Measurements from ENCODE around the gene SLC29A4.
"Not testable (repeated sequence)": the region's sequence is repeated elsewhere in the genome, so short reads cannot be mapped to it uniquely, and the experiment has no call there.

SLC29A4 gene

DNA sequence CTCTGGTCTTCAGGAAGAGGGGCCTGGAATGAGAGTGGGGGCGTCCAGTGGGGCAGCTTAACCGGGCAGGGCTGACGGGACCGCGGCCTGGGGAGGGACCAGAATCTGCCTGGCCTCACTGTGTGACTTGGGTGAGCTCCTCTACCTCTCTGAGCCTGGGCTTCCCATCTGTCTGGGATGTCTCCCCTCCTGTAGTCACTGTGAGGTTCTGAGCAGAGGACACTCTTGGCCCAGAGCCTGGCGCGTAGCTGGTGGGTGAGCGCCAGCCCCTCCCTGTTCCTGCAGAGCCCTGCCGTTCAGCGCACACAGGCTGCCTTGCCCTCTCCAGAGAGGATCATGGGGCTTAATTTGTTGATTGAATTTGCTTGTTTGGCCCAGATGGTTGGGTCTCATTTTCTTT is 7.2 kb upstream of the SLC29A4 start:
- peak; percentile 52 for DNase-seq

DNA sequence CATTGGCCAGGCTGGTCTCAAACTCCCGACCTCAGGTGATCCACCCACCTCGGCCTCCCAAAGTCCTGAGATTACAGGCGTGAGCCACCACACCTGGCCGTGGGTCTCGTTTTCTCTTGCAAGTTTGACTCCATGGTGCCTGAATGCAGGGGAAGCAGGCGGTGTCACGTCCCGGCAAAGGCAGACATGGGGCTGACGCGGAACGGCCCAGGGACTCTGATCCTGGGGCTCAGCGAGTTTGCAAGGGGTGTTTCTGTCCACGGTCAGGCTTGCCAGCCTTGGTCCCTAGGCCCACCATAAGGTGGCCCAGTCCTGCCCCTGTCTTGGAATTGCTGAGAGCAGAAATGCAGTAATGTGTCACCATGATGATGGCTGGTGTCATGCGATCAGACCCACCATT is 6.6 kb upstream of the SLC29A4 start:
- DNase-seq, result not testable (repeated sequence)

DNA sequence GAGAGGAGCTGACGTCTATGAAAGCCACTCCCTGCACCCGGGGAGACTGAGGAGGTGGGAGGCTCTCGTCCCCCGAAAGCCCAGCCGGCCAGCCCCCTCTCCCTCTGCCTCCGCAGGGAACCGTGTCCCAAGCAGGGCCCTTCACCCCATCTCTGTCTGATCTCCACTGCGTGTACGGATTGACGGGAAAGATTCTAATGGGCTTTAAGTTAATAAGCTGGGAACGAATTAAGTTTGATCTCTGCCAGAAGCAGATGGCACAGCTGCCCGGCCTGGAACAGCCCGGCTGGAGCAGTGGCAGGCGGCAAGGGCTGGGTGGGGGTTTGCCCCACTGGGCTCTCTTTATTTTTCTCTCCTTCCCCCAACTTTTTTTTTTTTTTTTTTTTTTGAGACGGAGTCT is 6.1 kb upstream of the SLC29A4 start:
- DNase-seq, result no peak

DNA sequence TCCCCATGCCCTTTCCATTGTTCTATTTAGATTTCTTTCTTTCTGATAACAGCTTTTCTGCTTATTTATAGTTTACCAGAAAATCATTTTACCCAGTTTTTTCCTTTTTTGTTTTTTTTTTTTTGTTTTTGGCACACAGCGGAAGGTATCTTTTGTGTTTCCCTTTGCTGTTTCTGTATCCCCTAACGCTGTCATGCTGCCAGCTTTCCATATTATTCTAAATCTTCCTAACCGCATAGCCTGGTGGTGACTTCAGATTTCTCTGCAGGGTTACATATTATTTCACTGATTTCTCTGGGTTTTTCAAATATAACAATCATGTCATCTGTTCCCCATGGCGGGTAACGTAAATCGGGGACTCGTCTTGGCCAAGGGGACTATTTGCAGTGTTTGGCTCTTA is 4.0 kb upstream of the SLC29A4 start:
- DNase-seq, result no peak

DNA sequence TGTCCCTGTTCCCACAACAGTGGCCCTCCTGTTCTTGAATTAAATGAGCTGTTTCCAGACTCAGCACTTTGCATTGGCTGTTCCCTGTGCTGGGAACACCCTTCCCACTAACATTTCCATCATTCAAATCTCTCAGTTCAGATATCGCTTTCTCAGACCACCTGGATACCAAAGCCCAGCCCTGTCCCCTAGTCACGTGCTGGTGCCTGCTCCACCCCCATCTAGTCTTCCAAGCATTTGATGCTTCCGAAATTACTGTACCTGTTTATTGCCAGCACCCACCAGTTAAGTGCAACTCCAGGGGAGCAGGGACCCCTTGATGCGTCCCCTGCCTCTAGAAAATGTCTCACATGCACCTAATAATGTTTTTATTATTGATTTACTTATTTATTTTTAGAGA is 3.0 kb upstream of the SLC29A4 start:
- no peak for DNase-seq

DNA sequence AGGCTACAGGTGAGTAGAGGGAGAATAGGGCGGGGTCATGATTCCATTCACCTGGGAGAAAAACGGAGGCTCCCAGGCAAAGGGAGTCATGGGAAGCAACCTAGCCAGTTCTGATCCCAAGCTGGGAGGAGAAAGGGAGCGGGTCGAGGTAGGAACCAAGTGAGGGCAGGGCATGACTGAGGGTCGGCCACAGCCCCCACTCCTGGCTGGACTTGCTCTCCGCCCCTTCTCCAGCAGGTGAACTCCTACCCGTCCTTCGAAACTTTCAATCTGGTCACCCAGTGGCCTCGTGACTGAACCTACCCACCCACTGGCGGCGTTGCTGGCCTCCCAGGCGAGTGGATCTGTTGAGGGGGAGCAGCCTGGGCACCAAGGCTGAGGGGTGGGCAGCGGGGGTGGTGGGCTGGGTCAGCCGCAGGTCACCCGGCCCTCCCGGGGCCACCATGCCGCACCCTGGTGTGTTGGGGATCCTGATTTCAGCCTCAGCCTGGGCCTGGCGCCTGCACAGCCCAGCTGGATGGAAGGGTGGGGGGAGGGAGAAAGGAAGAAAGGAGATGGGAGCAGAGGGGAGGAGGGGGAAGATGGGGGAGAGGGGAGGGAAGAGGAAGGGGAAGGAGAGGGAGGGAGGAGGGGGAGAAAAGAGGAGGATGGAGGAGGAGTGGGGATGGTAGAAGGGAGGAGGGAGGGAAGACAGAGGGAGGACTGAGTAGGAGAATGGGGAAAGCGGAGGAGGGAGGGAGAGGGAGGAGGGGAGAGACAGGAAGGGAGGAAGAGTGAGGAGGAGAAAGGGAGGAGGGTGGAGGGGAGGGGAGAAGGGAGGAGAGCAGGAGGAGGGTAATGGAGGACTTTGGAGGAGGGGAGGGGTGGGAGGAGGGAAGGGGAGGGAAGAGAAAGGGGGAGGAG is 894 bp upstream of the SLC29A4 start:
- peak; percentile 60 for DNase-seq

DNA sequence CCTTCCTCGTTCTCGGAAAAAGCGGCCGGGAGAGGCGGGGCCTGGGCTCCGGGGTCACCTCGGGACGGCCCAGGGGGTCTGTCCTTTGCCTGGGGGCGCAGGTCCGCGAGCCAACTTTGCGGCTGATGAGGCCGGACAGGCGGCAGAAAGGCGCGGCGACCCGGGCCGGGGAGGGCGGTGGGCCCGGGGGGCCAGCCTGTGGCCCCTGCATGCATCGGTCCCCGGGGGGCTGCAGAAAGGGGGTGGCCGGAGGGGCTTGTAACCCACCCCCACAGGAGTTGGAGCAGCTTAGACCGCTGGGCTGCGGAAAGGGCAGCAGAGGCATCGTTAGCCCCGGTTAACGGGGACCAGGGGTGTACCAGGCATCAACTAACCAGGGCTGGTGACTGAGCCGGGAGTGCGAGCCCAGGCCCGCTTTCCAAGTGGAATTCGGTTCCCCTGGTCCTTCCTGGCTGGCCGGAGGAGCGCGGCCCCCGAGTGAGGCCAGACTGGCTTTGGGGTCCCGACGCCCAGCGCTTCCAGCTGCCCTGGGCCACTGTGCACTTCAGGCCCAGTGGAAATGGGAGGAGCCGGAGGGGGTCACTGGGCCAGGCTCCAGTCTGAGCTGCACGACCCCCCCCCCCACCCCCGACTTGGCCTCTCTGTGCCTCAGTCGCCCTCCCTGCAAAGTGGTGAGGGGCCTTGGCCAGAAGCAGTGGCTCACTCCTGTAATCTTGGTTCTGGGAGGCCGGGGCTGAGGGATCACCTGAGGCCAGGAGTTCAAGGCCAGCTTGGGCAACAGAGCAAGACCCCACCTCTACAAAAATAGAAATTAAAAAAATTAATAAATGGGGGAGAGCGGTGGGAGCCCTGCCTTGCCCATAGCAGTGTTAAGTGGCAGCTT is 919 bp downstream of the SLC29A4 start:
- no peak for DNase-seq

DNA sequence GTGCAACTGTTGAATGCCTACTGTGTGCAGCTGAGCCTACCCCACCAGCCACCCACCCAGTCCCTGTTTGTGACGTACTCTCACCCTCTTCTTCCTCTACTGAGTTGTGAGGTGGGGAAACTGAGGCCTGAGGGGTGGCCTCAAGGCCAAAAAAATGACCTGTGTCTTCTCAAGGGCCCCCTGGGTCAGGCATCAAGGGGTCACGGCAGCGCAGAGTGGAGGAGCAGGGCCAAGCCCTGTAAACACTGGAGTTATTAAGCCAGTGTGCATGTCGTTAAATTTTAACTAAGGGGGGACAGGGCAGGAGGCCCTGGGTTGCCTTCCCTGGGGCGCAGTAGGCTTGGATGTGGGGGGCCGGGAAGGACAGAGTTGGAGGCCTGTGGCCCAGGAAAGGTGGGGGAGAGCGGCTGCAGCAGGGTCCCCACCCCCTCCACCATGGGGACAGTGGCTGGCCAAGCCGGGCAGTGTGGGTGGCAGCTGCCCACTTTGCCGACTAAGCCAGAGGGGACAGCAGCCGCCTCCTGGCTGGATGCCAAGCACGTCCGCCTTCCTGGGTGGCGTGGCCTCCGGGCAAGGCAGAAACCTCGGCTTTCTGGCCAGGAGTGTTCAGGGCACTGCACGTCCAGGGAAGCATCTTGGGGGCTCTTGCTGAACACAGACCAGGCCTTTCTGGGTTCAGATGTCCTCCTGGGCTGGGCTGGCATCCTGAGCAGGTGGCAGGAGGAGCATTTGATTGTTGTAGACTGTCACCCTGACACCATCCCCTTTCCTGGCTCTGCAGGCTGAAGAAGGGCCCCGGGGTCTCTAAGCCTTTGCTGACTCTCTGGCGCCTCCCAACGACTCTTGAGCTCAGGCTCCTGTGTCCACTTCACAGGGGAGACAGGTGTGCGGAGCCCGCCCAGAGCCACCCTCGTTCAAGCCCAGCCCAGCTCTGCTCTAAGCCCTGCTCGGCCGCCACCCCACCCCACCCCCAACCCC is 1.9 kb downstream of the SLC29A4 start:
- DNase-seq, result peak; percentile 87

DNA sequence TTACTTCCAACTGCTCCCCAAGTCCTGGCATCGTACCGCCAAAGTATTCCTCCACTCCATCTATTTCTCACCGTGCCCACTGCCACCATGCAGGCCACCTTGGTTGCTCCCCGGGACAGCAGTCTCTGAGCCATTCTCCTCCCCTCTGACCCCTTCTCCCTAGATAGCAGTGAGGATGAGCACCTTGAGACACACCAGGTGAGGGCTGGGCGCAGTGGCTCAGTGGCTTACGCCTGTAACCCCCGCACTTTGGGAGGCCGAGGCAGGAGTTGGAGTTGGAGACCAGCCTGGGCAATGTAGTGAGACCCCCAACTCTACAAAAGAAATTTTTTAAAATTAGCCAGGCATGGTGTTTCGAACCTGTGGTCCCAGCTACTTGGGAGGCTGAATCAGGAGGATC is 4.2 kb downstream of the SLC29A4 start:
- DNase-seq, result no peak

DNA sequence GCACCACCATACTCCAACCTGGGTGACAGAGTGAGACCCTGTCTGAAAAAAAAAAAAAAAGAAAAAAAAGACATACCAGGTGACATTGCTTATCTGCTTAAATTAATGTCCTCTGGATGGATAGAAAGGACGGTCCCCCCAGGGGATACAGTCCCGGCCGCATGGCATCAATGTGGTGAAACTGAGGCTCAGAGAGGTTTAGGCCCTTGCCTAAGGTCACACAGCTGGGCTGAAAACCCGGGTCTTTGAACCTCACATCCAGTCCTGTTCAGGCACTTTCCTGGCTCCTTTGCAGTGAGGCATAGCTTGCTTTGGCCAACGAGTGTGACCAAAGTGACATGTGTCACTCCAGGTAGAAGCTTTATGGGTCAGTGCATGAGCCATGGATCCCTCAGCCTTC is 4.6 kb downstream of the SLC29A4 start:
- not testable (repeated sequence) for DNase-seq

DNA sequence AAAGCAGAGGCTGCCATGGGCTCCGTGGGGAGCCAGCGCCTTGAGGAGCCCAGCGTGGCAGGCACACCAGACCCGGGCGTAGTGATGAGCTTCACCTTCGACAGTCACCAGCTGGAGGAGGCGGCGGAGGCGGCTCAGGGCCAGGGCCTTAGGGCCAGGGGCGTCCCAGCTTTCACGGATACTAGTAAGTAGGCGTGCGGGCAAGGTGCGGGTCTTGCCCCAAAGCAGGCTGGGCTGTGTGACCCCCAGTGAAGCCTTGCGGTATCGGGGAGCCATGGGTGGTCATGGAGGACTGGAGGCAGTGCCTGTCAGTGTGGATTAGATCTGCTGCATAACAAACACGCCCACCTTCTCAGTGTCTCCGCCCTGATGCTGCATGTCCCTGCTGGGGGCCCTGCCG is 5.1 kb downstream of the SLC29A4 start:
- DNase-seq, result no peak

DNA sequence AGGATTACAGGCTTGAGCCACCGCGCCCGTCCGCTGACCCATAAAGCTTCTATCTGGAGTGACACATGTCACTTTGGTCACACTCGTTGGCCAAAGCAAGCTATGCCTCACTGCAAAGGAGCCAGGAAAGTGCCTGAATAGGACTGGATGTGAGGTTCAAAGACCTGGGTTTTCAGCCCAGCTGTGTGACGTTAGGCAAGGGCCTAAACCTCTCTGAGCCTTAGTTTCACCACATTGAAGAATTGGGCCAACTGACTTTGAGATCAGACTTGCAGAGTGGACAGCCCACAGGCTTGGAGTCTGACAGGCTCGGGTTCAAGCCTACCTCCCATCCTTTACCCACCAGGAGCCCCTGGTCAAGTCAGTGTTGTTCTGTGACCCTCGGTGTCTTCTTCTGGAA is 5.8 kb downstream of the SLC29A4 start:
- not testable (repeated sequence) for DNase-seq

DNA sequence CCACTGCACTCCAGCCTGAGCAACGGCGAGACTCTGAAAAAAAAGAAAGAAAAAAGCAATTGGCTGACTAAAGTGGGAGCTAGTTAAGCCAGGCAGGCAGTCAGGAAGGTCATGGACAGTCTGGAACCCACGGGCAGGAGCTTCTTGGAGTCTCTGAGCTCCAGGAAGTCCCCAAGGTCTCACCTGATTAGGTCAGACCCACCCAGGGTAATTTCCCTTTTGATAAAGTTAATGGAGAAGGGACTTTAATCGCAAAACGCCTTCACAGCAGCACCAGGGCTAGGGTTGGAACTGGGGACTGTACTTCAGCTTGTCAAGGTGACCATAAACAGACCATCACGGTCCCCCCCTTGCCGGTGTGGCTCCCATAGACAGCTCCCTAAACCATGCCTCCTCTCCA is 6.6 kb downstream of the SLC29A4 start:
- DNase-seq, result no peak

DNA sequence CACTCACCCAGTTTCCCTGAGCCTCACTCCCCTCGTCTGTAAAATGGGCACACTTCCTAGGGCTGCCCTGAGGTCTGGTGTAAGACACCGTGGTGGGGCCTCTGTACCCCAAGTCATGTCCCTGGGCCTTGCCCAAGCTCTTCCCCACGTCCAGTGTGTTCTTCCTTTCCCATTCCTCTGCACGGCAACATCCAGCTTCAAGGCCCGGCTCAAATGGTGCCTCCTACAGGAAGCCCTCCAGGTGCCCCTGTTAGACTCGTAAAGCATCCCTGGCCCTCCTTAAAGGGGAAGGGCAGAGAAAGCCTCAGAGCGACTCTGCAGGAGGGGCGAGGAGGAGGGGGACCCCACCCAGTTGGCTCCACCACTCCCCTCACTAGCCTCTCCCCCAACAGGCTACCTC is 8.6 kb downstream of the SLC29A4 start:
- DNase-seq, result no peak

DNA sequence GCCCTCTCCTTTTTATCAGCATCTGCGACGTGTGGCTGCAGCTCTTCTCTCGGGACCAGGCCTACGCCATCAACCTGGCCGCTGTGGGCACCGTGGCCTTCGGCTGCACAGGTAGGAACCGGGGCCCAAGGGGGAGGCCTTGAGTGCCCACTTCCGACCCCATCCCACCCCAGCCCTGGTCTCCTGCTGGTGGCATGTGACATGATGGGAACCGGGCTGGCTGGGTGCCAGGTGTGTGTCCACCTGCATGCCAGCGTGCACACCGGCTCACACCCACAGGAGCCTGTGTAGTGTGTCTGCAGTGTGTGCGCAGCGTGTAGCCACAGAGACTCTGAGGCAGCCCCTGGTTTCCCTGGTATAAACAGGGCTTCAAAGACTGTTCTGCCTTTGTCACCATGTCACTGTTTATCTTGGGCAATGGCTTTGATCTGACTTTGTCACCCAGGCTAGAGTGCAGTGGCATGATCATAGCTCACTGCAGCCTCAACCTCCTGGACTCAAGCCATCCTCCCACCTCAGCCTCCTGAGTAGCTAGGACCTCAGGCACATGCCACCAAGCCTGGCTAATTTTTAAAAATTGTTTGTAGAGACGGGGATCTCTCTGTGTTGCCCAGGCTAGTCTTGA is 9.1 kb downstream of the SLC29A4 start:
- DNase-seq, result not testable (repeated sequence)

DNA sequence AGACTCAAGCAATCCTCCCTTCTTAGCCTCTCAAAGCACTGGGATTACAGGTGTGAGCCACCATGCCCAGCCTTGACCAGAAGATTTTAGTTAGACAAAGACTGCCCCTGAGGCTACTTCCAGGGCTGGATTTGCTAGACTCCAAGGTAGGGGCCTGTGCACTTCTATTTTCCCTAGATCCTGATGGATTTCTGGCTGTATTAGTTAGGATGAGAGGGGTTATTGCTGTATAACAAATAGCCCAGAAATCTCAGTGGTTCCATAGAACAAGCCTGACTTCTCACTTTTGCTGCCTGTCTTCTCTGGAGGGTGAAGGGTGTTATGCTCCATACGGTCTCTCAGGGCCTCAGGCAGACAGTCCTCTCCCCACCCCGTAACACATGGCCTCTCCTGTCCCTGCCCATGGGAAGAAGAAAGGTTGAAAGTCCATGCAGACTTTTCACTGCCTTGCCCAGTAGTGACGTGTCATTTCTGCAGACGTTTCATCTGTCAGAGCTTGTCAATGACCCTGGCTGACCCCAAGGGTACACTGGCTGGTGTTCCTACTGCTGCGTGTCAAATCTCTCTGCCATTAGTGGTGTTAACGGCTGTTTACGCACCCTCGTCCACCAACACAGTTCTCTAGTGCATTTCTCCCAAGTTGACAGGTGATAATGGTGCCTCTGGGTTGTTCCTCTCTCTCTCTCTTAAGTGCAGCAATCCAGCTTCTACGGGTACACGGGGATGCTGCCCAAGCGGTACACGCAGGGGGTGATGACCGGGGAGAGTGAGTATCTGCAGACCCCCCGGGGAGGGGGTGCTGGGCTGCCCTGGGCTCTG is 11.6 kb downstream of the SLC29A4 start:
- no peak for DNase-seq

DNA sequence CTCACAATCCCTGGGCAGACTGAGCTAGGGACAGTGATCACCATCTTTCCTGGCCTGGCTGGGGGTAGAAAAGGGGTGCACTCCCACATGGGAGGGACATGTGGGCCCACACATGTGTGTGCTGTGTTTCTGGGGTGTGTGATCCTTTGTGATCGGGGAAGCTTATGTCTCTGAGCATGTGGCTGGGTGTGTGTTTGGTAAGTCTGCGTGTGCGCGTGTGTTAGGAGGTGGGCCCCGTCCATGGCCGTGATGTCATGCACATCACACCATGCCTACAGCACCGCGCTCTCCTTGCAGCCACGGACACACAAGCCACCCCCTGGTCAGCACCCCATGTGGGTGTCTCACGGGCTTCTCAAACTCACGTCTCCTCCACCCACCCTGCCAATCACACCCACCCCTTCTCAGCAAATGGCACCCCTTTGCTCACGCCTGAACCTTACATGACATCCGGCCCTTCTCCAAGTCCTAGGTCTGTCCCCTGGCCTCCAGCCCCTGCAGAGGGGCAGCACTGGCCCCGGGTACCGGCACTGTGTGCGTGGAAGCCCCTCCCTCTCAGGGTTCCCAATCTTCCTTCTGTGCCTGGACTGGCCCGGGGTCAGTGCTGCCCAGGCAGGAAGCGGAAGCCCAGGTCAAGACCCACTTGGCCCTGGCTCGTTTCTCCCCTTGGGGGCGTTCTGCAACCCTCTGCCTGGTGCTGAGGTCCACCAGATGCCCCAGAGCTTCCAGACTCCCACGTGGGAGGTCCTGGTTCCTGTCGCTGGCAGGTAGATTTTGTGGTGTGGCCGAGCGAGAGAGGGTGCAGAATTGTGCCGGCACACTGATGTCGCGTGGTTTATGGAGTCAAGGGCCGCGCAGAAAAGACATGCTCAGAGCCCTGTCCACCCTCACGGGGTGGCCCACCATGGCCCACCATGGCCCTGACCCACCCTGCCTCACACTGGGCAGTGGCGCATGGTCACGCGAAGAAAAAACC is 12.6 kb downstream of the SLC29A4 start:
- no peak for DNase-seq

DNA sequence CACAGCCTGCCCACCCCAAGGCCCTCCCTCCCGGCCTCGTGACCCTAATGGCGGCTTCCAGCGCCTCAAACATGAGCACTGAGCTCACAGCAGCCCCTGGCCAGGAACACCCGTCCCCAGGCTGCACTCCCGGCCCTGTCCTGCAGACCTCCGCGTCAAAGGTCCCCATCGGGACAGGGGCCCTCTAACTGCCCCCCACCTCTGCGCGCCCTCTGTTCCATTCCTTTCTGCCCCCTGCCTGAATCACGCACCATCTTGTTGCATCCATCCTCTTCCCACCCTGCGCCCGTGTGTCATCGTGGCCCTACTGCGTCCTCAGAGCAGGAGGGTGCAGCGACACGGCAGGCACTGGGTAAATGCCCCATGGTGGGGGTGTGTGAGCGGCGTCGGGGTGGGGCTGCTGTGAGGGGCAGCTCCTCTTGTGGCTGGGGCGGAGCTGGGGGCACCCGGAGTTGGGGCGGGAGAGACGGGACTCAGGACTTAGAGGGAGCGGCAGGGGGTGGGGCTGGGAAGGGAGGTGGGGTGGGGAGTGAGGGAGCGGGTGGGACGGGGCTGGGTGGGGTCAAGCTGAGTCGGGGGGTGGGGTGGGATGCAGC is 13.4 kb downstream of the SLC29A4 start:
- DNase-seq, result no peak

DNA sequence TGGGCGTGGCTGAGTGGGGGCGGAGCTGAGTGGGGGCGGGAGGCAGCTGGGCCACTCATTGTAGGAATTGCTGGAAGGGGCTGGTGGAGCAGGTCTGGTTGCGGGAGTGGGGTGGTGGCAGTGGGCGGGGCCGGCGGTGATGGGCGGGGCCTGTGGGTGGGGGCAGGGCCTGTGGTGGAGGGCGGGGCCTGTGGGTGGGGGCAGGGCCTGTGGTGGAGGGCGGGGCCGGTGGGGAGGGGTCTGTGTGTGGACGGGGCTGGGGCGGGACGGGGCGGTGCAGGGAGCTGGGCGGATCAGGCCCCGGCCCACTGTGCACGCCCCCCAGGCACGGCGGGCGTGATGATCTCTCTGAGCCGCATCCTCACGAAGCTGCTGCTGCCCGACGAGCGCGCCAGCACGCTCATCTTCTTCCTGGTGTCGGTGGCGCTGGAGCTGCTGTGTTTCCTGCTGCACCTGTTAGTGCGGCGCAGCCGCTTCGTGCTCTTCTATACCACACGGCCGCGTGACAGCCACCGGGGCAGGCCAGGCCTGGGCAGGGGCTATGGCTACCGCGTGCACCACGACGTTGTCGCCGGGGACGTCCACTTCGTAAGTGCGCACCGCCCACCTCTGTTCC is 14.0 kb downstream of the SLC29A4 start:
- peak; percentile 91 for DNase-seq
